Kidney glomerular epithelial cell (primary cell): Measurements from ENCODE around the gene CENPE.
A peak's percentile ranks its signal among the peaks of the same experiment; 100 is the strongest.

Experiments
- DNase-seq: peaks from one replicate; lab custom pipeline; 2025; lab: John Stamatoyannopoulos, UW

The CENPE gene

DNA sequence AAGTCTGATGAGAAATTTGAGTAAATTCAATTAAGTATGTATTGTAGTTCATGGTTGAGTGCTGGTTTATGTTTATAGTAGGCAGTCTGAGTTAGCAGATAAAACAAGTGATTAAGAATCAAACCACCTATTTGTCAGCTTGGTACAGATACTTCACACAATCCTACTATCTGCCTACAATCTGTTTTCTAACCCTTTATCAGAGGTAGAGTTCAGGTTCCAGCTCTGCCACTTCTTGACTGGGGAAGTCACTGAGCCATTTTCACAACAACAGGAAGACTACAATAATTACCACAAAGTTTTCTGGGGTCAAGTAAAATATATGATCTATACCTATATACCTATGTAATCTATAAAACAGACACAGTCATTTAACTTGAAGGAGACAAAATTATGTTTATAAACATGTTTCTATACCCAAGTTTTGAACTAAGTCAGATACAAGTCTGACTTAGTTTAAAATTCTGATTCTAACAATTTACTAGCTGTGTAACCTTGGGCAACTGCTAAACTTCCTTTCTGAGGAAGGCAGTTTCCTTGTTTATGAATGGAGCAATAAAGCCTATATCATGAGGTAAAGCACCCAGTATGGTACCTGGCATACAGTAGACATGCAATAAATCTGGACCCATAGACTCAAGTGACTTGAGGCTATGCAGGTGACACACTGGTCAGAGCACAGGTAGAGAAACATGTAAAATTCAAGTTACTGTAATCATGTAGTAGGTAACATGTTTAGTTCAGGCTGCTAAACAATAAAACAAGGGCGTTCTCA is 61.3 kb downstream of the CENPE start:
- no peak for DNase-seq

DNA sequence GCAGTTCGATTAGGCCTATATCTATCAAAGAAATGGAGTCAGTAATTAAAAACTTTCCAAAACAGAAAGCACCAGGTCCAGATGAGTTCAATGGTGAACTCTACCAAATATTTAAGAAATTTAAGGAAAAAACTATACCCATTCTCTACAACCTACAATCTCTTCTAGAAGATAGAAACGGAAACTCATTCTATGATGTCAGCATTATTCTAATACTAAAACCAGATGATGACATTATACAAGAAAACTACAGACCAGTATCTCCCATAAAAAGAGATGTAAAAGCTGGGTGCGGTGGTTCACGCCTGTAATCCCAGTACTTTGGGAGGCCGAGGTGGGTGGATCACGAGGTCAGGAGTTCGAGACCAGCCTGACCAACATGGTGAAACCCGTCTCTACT is 69.0 kb downstream of the CENPE start:
- no peak for DNase-seq

- no peak for DNase-seq
Measured at GRCh38 chr4:103126126-103126525, 72.0 kb downstream of the CENPE start.

DNA sequence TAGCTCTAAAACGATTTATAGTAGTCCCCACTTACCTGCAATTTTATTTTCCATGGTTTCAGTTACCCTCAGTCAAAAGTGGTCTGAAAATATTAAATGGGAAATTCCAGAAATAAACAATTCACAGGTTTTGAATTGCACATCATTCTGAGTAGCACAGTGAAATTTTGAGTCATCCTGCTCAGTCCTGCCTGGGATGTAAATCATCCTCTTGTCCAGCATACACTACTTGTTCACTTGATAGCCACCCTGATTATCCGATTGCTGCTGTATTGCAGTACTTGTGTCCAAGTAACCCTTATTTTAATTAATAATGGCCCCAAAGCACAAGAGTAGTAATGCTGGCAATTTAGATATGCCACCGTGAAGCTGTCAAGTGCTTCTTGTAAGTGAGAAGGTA is 75.0 kb downstream of the CENPE start:
- DNase-seq, result no peak

DNA sequence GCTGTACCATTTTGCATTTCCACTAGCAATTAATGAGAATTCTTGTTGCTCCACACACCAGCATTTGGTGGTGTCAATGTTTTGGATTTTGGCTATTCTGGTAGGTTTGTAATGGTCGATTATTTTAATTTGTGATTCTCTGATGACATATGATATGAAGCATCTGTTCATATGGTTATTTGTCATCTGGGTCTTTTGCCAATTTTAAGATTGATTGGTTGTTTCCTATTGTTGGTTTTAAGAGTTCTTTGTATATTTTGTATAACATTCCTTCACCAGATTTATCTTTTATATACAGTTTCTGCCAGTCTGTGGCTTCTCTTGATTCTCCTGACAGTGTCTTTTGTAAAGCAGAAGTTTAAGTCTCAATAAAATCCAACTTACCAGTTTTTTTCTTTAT is 80.0 kb downstream of the CENPE start:
- DNase-seq, result no peak

GRCh38 chr4:103111598-103111997 is 86.5 kb downstream of the CENPE start:
- DNase-seq, result no peak

GRCh38 chr4:103108542-103108941 is 89.6 kb downstream of the CENPE start:
- no peak for DNase-seq

DNA sequence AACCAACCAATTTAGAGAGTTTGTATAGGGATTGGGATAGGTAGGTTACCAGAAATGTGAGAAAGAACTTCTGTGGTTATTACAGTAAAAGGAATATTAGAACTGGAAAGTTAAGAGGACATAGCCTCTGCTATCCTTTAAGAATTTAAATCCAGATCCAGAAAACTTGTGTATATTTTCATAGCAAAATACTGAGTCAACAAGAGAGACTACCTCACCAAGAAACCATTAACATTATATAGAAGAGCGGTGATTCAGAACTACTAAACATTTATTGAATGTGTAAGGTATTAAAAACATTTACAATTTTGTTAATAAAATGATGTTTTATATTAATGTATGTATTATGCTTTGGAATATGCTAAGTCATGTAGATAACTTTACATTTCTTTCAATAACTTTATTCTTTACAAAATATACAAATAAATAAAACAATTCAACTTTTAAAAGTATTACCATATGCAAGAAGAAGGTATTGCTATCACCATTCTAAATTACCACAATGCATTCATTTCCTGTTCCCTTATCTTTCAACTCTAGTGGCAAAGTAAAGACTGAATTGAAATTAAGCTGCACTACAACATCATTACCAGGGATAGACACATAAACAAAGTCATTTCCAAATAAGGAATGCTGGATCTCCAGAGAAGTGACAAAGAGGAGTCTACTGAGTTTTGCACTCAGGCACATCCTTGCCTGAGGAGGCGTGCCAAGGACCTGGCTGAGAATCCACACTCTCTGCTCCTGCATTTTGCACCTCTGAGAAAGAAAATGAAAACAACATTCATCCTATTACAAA is 92.4 kb downstream of the CENPE start:
- no peak for DNase-seq

- no peak for DNase-seq
Measured at GRCh38 chr4:103104886-103105285, 93.3 kb downstream of the CENPE start.

DNA sequence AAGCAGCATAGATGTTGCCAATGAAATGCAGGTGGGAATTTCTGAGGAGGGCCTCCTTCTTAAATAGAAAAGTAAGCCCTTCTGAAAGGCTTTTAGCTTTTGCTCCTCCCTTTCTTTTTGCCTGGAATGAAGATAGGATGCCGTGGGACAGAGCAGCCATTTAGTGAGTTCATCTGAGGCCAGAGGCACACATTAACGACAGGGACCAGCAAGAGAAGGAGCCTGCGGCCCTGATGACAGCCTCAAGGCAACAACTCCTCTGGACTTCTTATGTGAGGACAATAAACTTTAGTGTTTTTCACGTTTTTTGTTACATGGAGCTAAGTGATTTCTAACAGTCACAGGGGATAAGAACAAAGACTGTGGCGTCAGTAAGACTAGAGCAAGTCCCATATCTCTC is 97.5 kb downstream of the CENPE start:
- no peak for DNase-seq

DNA sequence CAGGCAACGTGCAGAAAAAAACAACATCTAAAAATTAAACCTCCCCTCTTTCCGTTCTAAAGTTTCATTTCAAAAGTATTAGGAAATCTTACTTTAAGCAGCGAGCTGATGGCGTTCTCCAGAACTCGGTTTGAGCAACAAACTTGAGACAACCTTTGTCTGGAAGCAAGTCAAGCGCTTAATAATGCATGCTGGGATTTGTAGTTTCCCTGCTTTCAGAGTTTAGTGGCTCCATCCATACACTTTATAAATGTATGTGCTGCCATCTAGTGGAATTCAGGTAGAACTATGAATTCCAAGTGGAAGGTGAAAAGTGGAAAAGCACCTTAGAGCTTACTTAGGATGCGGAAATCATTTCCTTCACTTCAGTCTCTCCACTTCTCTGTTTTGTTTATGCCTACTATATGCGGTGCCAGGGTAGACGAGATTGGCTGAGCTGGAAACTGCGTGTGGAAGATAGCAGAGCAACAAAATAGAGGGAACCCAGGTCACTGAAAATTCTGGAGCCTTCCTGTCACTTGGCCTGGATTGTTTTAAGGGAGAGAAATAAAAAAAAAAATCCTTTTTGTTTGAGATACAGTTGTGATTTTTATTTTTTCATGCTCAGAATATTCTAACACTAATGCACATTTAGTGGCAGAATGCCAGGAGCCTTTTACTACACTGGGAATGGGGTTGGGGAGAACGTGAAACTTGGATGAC is 98.3 kb downstream of the CENPE start, which contains the start of gene BDH2:
BDH2 (minus strand) TSS at position 144 of the 702 bp plus-strand sequence. CDS start 3,580 bp downstream, outside the sequence.
- peak; percentile 97 for DNase-seq

- peak; percentile 40 for DNase-seq
Measured at GRCh38 chr4:103098756-103099440, 99.2 kb downstream of the CENPE start.

GRCh38 chr4:103098341-103098740 is 99.8 kb downstream of the CENPE start:
- no peak for DNase-seq

GRCh38 chr4:103097112-103097511 is 101.0 kb downstream of the CENPE start:
- DNase-seq, result no peak

DNA sequence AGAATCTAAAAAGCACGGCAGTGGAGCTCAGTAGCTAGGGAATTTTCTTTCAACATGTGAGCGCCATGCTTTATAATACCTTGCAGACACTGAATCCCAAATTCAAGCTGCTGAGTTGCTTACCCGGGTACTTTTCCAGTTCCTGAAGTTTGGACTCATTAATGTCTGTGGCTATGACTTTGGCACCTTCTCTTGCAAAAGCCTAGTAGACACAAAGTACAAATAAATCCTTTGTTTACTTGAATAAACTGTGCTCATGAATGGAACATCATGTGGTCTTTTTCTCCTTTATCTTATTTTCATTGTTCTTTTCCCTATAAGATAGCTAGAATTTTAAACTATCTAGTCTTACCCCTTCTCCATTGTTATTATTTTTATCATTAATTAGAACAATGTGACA is 103.1 kb downstream of the CENPE start:
- no peak for DNase-seq

- no peak for DNase-seq
Measured at GRCh38 chr4:103092245-103092644, 105.9 kb downstream of the CENPE start.

DNA sequence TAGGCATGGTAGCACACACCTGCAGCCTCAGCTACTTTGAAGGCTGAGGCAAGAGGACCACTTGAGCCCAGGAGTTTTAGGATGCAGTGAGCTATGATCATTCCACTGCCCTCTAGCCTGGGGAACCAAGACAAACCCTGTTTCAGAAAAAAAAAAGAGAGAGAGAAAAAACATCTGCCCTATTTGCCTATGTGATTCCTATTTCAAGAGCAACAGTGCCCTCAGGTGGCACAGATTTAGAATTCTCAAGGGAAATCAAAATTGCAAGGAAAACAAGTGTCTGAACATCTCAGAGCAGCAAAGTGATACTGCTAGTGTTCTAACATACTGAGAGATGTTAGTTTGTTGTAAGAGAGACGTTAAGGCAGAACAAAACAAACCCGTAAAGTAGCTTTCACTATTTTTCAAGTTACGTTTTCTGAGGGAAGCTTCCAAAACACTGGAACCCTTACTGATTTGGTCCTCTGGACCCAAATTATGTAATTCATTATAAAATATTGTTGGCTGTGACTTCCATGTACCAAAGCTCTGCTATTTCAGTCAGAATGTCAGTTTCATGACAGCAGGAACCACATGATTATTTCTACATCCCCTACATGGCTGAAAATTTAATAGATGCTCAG is 106.4 kb downstream of the CENPE start:
- peak; percentile 71 for DNase-seq

GRCh38 chr4:103089481-103089880 is 108.7 kb downstream of the CENPE start:
- no peak for DNase-seq

GRCh38 chr4:103086551-103086950 is 111.6 kb downstream of the CENPE start:
- no peak for DNase-seq

- no peak for DNase-seq
Measured at GRCh38 chr4:103085555-103086196, 112.5 kb downstream of the CENPE start.

GRCh38 chr4:103079621-103080020 is 118.5 kb downstream of the CENPE start:
- DNase-seq, result no peak
